KOPT-K1 (cell line): ENCODE results near the gene WNT7B.
"Not testable (repeated sequence)": the region's sequence is repeated elsewhere in the genome, so short reads cannot be mapped to it uniquely, and the experiment has no call there.

Source experiments
- H3K27ac ChIP-seq: fragments of 200-600 bp; sonication (generic); 2 replicates; pipeline ENCODE4 v1.5.1; 2016; ENCODE audit warnings: antibody characterized with exemption, mild to moderate bottlenecking, low read depth, low read length; ENCODE audit not compliant: poor library complexity, severe bottlenecking
- H3K36me3 ChIP-seq: fragments of 200-600 bp; sonication (generic); 2 replicates; pipeline ENCODE4 v1.5.1; 2017; ENCODE audit warnings: antibody characterized with exemption, mild to moderate bottlenecking, low read length, moderate library complexity; ENCODE audit not compliant: insufficient read depth
- H3K9me3 ChIP-seq: fragments of 200-600 bp; sonication (generic); 2 replicates; pipeline ENCODE4 v1.5.1; 2017; ENCODE audit warnings: antibody characterized with exemption, low read length, mild to moderate bottlenecking; ENCODE audit not compliant: insufficient read depth, poor library complexity, severe bottlenecking

Gene WNT7B

GRCh38 chr22:46011627-46012181 lies 34.7 kb upstream of the WNT7B start:
- no peak overlapping the region for H3K27ac ChIP-seq
- H3K9me3 ChIP-seq: no peaks in the 10 kb centered on the region
- no peaks in the 10 kb centered on the region for H3K36me3 ChIP-seq

DNA sequence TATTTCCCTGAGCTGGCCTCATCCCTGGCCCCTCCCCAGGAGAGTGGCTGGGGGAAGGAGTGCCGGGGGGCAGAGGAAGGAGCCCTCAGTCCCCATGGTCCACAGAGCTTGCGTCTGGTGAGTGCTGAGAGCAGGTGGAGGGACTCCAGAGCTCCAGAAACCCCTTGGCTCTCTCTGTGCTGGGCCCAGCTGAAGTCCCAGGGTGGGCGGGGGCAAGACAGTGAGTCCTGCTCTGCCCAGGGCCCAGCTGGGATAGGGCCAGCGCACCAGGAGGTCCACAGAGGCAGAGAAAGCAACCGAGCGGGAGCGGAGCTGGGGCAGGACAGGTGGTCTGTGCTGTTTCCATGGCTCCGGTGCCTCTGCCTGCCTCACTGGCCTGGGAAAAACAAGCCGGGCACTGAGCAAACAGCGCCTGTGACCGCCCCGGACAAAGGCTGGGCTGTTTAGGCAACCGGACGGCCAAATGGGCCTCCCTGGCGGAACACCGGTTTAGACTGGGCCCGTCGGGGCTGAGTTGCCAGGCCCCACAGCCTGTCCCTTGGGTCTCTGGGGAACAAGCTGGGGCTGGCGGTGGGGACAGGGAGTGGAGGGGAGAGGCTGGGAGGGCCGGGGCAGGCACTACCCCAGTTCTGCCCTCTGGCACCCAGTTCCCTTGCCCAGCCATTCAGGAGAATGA lies 34.1 kb upstream of the WNT7B start:
- H3K27ac ChIP-seq: no peak overlapping the region
- no peaks in the 10 kb centered on the region for H3K9me3 ChIP-seq
- no peaks in the 10 kb centered on the region for H3K36me3 ChIP-seq

GRCh38 chr22:46010207-46010867 lies 33.4 kb upstream of the WNT7B start:
- Histone ChIP-seq H3K36me3 (no peaks in the 10 kb centered on the region), H3K27ac (no peak overlapping the region), H3K9me3 (no peaks in the 10 kb centered on the region)

DNA sequence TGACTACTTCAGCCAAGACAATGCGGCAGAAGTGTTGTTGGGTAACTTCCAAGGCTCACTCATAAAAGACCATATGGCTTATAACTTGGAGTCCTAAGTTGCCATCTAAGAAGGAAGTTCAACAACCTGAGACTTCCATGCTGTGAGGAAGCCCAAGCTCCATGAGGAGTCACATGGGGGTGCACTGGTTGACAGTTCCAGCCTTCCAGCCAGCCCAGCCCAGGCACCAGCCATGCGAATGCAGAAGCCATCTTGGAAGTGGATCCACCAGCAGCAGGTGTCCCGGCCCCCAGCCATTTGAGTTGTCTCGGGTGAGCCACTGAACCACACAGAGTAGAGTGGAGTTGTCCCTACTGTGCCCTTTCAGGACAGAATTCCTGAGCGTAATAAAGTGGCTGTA lies 32.8 kb upstream of the WNT7B start:
- Histone ChIP-seq H3K27ac (no peak overlapping the region), H3K36me3 (no peaks in the 10 kb centered on the region), H3K9me3 (no peaks in the 10 kb centered on the region)

GRCh38 chr22:46008836-46009596 lies 32.1 kb upstream of the WNT7B start:
- Histone ChIP-seq H3K27ac (no peak overlapping the region), H3K9me3 (no peaks in the 10 kb centered on the region), H3K36me3 (no peaks in the 10 kb centered on the region)

- Histone ChIP-seq H3K9me3 (no peaks in the 10 kb centered on the region), H3K27ac (no peak overlapping the region), H3K36me3 (no peaks in the 10 kb centered on the region)
Observed at GRCh38 chr22:46008291-46008690, 31.3 kb upstream of the WNT7B start.

GRCh38 chr22:46007848-46008261 lies 30.9 kb upstream of the WNT7B start:
- Histone ChIP-seq H3K27ac (no peak overlapping the region), H3K9me3 (no peaks in the 10 kb centered on the region), H3K36me3 (no peaks in the 10 kb centered on the region)

- Histone ChIP-seq H3K36me3 (no peaks in the 10 kb centered on the region), H3K9me3 (no peaks in the 10 kb centered on the region), H3K27ac (no peak overlapping the region)
Observed at GRCh38 chr22:46007003-46007847, 30.3 kb upstream of the WNT7B start.

DNA sequence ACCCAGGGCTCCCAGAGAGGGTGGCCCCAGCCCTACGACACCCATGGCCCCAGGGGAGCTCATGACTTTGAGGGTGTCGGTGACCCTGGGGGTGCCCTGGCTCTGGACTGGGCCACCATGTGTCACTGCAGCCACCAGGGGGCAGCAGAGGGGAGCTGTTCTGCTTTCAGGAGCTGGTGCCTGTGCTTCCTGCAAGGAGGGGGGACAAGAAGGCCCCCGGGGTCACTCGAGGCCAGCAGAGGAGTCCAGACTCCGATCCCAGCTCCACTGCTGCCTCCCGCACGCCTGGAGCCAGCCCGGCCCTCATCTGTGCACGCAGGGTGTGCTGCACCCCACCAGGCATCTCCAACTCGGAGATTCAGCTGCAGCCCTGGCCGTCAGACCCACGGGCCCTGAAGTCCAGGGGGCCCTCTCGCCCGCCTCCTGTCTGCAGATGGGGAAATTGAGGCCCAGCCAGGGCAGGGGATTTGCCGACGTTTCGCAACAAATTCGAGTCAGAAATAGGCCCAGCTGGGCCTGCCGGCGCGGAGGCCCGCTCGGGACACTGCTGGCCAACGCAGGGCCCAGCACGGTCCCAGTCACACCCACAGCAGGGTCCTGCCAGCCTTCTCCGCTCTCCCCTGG lies 29.5 kb upstream of the WNT7B start:
- no peaks in the 10 kb centered on the region for H3K36me3 ChIP-seq
- no peak overlapping the region for H3K27ac ChIP-seq
- no peaks in the 10 kb centered on the region for H3K9me3 ChIP-seq

- not testable (repeated sequence) for H3K27ac ChIP-seq, H3K36me3 ChIP-seq, H3K9me3 ChIP-seq
Observed at GRCh38 chr22:46005116-46005705, 28.2 kb upstream of the WNT7B start.

DNA sequence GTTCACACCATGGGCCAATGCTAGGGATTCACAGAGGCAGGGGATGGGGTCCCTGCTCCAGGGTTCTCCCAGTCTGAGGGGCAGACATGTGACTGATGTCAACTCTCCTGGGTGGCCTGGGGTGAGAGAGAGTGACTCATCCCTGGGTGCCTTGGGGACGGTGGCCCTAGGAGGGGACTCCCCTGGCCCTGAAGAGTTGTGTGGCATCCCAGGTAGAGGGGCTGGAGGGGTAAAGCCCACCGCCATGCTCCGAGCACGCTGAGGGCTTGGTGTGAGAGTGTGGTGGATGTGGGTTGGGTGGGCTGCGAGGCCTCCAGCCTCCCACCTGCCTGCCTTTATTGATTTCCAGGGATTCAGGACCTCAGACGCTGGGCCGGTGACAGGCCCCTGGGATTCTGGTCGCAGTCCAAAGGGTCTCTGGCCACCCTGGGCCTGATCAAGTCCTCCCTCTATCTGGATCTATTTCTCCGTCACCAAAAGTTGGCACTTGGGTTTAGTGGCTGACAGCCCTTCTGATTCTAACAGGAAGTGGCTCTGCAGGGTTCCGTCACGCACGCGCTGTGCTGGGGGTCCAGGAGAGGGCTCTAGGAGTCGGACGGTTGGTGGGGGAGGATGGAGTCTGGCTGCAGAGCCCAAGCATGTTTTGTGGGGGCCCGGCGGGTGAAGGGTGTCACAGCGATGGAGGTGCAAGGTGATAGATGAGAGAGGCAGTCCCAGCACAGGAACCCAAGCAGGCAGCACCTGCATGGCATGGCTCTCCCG lies 27.3 kb upstream of the WNT7B start:
- no peaks in the 10 kb centered on the region for H3K9me3 ChIP-seq
- peak overlapping the region; percentile 48 for H3K27ac ChIP-seq
- no peaks in the 10 kb centered on the region for H3K36me3 ChIP-seq

- Histone ChIP-seq H3K36me3 (no peaks in the 10 kb centered on the region), H3K27ac (no peak overlapping the region), H3K9me3 (no peaks in the 10 kb centered on the region)
Observed at GRCh38 chr22:46003271-46004091, 26.5 kb upstream of the WNT7B start.

DNA sequence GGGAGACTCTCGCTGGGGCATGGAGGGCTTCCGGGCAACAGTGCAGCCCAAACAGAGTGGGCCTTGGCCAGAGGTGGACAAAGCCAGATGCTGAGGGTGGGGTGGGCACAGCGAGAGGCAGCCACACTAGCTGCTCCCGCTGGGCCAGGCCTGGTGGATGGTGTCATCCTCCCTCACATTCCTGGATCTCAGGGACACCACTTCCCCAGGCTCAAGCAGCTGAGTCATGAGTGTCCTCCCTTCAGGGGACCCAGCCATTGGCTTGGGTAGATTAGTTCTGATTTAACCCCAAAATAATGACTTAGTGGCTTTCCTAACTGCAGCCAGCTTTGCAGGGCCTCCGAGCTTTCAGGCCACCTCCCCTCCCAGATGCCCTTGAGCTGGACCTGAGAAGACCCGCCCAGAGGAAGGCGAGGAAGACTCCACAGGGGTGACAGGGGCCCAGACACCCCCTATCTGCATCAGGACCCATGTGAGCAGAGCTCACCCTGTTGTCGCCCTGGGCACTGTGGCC lies 25.9 kb upstream of the WNT7B start:
- H3K9me3 ChIP-seq: no peaks in the 10 kb centered on the region
- no peak overlapping the region for H3K27ac ChIP-seq
- no peaks in the 10 kb centered on the region for H3K36me3 ChIP-seq
